Measurements from ENCODE around the gene RALGAPA2.

DNA sequence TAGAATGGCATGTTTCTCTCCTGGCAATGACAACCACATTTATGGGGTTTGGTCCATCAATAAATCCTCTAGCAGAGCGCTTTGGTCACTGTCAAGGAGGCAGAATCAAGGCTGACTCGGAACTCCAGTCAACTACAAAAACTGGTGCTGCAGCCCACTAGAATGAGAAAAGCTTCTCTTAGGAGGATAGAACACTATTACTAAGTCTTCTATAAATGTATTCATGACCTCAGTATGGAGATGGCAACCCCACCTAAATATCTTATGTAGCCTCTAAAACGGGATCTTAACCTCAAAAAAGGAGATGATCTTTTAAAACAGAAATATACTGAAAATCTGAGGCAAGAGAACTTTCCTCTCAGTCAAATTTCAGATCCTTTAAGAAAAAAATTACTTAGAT lies 68.5 kb downstream of the RALGAPA2 start:
- TF ChIP-seq CTCF (conservative IDR thresholded peaks at IDR 0.05; ENCODE audit: low read length), result no peak
- TF ChIP-seq EZH2phosphoT487 (IDR thresholded peaks at IDR 0.05; ENCODE audit: borderline replicate concordance), result no peak
